ENCODE measurements around the gene VWA5A.
"Not testable (repeated sequence)": the region's sequence is repeated elsewhere in the genome, so short reads cannot be mapped to it uniquely, and the experiment has no call there.

Gene VWA5A

DNA sequence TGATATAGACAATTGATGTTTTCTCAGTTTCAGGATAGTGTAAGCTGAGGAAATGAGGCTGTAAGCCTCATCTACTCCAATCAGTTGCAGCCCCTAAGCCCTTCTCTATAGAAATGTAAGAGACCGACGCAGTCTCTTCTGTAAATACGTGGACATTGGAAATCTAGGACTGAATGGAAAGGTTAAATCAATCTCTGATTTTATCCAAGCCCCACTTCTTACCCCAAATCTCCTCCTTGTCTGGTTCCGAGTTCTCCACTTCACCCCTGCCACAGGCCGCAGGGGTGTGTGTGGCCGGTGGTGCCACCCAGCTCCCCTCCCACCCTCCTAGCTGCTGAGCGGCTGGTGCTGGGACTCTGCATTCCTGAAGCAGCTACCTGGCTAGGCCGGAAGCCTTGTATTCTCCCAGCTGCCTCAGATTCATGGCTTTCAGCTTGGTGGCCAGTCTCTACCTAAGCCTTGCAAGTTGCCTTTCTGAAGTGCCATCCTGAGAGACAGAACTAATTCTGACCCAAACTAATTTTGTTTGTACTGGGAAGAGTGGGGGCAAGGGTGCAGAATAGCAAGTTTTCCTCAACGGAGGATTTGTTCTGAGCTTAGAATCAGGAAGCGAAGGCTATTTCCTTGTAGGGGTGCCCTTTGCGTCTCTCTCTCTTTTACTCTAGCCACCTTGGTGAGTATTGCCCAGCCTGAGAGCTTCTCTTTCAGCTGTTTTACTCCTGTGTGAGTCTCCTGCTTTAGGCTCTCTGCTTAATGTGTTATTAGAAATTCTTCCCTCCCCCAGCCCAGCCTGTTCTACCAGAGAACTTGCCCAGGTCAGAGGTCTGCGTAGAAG is 749 bp downstream of the VWA5A start:
- peaks cover 15% of the 10 kb centered on the region for H3K4me1 Mint-ChIP-seq
- peaks cover 2% of the 10 kb centered on the region for H3K27me3 Mint-ChIP-seq
- peak; percentile 18 for ATAC-seq
- H3K36me3 Mint-ChIP-seq (ENCODE audit: low read depth) = peaks cover 12% of the 10 kb centered on the region
- H3K9me3 Mint-ChIP-seq = no peaks in the 10 kb centered on the region
- peak overlapping the region; percentile 90 for H3K4me3 Mint-ChIP-seq
- no peak for DNase-seq
- H3K27ac Mint-ChIP-seq = peak overlapping the region; percentile 80

DNA sequence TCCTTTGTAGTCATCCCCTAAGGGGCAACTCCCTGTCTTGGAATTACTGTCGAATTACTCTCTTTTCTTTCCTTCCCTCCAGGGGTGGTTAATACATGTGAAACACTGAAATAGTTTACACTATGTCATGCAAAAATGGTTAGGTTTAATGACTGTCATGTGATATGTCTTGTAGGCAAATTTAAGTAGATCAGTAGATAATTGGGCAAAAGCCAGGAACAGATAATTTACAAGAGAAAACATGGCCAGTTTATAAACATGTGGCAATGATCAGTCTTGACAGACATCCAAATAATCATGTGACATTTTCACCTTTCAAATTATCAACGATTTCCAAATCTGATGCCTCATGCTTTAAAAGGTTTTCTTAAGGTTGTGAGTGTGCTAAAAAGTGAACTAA is 3.9 kb downstream of the VWA5A start:
- Mint-ChIP-seq H3K27ac (no peak overlapping the region), H3K4me3 (no peak overlapping the region), H3K9me3 (no peaks in the 10 kb centered on the region), H3K27me3 (no peaks in the 10 kb centered on the region), H3K4me1 (peaks cover 15% of the 10 kb centered on the region), H3K36me3 (ENCODE audit: low read depth) (peaks cover 20% of the 10 kb centered on the region)
- DNase-seq = no peak
- ATAC-seq = no peak

DNA sequence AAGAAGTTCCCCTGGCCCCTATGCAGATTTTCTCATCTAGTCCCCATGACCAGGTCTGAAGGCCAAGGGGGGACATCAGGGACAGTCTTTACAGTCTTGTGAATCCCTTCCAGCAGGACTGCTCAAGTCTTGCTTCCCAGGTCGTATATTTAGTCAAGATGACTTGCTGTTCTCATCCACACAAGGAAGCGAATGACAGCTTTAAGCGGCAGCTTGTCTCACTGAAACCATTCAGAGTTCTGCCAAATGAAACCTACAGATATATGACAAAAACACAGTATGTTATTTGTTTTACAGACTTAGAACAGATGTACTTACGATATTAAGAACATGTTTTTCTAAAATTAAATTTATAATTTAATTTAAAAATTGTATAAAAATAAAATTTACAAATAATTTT is 5.6 kb downstream of the VWA5A start:
- Mint-ChIP-seq H3K4me3 (no peak overlapping the region), H3K36me3 (ENCODE audit: low read depth) (peaks cover 28% of the 10 kb centered on the region), H3K27ac (no peak overlapping the region), H3K4me1 (peaks cover 6% of the 10 kb centered on the region), H3K27me3 (no peaks in the 10 kb centered on the region), H3K9me3 (no peaks in the 10 kb centered on the region)
- DNase-seq (no peak), ATAC-seq (no peak)

DNA sequence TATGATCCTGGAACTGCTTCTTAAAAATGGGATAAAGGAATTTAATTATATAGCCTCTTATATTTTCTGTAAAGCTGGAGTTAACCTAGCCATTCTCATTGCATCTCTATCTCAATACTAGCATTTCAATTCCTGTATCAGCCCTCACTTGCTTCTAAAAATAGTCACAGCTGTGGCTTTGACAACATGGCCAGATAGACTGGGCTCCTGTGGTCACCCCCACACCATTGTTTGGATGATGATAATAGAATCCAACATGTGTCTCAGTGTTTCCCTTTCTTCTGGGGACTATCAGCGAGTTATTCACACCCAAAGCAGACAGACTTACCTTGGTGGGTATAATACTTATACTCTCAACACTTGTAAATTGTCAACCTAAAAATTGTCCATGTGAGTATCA is 6.9 kb downstream of the VWA5A start:
- H3K9me3 Mint-ChIP-seq = no peaks in the 10 kb centered on the region
- H3K4me3 Mint-ChIP-seq = no peak overlapping the region
- no peaks in the 10 kb centered on the region for H3K27me3 Mint-ChIP-seq
- ATAC-seq (no peak), DNase-seq (no peak)
- H3K4me1 Mint-ChIP-seq = no peaks in the 10 kb centered on the region
- H3K27ac Mint-ChIP-seq = no peak overlapping the region
- peaks cover 28% of the 10 kb centered on the region for H3K36me3 Mint-ChIP-seq (ENCODE audit: low read depth)

DNA sequence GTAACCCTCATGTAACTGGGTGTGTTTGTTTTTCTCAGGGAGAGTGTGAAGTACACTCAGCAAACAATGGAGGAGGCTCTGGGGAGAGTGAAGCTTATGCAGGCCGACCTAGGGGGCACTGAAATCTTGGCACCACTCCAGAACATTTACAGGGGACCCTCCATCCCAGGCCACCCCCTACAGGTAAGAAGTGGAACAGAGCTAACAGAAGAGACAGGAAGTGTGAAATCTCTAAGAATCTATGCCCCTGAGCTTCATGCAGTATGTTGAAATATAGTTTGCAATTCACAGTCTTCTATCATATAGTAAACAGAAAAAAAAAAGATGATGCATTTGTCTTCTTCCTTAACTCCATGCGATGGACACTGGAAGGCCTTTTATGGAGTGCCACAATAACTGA is 8.4 kb downstream of the VWA5A start:
- Mint-ChIP-seq H3K27me3 (no peaks in the 10 kb centered on the region), H3K4me1 (no peaks in the 10 kb centered on the region), H3K36me3 (ENCODE audit: low read depth) (peaks cover 26% of the 10 kb centered on the region), H3K9me3 (peaks cover 4% of the 10 kb centered on the region), H3K27ac (no peak overlapping the region), H3K4me3 (no peak overlapping the region)
- ATAC-seq = no peak
- DNase-seq = no peak

DNA sequence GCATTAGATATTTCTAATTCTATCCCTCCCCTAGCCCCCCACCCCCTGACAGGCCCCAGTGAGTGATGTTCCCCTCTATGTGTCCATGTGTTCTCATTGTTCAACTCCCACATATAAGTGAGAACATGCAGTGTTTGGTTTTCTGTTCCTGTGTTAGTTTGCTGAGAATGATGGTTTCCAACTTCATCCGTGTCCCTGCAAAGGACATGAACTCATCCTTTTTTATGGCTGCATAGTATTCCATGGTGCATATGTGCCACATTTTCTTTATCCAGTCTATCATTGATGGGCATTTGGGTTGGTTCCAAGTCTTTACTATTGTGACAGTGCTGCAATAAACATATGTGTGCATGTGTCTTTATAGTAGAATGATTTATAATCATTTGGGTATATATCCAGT is 11.9 kb downstream of the VWA5A start:
- H3K27ac Mint-ChIP-seq = not testable (repeated sequence)

DNA sequence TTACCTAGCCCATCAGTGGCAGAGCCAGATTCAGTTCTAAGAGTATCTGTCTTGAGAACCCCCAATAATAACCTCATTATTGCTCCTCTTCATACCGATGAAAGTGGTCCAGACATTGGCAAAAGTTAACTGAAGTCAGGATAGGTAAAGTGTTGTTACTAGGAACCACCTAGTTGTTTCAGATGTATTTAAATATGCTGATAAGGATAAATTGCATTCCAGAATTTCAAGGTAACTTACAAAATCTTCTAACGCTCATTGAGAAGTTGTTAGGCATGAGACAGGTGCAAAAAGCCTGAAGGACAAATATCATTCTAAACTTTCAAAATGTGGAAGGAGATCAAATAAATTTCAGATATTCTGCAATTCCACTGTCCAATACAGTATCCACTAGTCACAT is 27.8 kb downstream of the VWA5A start:
- DNase-seq (no peak), ATAC-seq (no peak)
- H3K4me1 Mint-ChIP-seq = no peaks in the 10 kb centered on the region
- H3K27me3 Mint-ChIP-seq = no peaks in the 10 kb centered on the region
- H3K27ac Mint-ChIP-seq = no peak overlapping the region
- H3K9me3 Mint-ChIP-seq = peaks cover 6% of the 10 kb centered on the region
- H3K4me3 Mint-ChIP-seq = no peak overlapping the region
- H3K36me3 Mint-ChIP-seq (ENCODE audit: low read depth) = peaks cover 8% of the 10 kb centered on the region

More for the DNA sequence above, 11.9 kb downstream of the VWA5A start:
- DNase-seq, H3K27me3 Mint-ChIP-seq, H3K9me3 Mint-ChIP-seq, ATAC-seq, H3K4me1 Mint-ChIP-seq, H3K4me3 Mint-ChIP-seq: not testable (repeated sequence)
- peaks cover 16% of the 10 kb centered on the region for H3K36me3 Mint-ChIP-seq (ENCODE audit: low read depth)

DNA sequence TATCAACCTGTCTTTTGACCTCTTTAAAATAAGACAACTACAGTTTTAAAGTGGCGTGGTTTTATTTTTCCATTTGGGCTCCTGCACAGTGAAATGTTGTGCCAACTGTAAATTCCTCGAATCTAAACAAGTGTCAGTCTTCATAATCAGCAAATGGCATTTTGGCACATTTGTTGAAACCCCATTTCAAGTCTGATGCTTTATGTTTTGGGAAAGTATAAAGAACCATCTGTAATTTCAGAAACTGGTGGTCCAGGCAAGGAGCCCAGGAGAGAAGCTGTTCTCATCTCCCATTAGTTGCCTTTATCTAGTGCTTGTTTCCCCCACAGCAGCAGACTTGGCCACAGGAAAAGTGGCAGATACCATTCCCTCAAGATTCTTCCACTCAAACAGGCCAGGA is 32.7 kb downstream of the VWA5A start:
- Mint-ChIP-seq H3K9me3 (no peaks in the 10 kb centered on the region), H3K4me1 (no peaks in the 10 kb centered on the region), H3K36me3 (ENCODE audit: low read depth) (no peaks in the 10 kb centered on the region), H3K27me3 (no peaks in the 10 kb centered on the region), H3K4me3 (no peak overlapping the region), H3K27ac (no peak overlapping the region)
- ATAC-seq (no peak), DNase-seq (no peak)

DNA sequence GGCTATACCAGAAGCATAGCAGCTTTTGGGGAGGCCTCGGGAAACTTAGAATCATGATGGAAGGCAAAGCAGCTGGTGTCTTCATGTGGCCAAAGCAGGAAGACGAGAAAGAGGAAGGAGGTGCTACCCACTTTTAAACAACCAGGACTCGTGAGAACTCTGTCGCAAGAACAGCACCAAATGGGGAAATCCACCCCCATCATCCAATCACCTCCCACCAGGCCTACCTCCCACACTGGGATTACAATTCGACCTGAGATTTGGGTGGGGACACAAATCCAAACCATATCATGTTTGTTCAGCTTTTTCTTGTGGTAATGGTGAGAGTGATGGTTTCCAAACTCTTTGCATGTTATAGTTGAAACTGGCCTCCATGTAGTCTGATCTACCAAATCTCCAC is 35.4 kb downstream of the VWA5A start:
- Mint-ChIP-seq H3K4me1 (no peaks in the 10 kb centered on the region), H3K36me3 (ENCODE audit: low read depth) (no peaks in the 10 kb centered on the region), H3K9me3 (no peaks in the 10 kb centered on the region), H3K27me3 (no peaks in the 10 kb centered on the region), H3K27ac (no peak overlapping the region), H3K4me3 (no peak overlapping the region)
- no peak for DNase-seq
- no peak for ATAC-seq

DNA sequence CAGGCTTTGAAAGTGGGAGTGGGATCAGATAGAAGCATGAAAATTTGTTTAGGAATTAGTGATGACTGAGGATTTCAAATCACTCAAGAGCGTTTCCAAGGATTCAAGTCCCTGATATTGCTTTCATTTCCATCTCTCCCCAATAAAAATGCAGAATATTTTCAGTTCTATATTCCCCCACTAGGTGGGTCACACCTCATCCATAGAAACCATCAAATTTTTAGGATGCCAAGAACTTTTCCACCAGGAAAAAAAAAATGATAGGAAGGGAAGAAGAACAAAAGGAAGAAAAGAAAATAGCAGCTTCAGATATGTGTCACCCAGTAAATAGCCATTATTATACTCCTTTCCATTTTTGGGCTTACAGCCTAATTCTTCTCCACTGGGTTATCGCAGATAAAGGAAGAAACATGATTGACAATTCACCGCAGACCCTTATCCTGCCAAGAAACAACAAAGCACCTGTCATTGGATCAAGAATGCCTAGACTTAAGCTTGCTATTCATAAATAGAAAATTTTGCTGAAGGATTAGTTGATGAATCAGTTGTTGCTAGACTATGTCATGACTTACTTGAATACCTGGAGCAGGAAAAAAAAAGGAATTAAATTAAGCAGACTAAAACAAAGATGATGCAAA is 37.6 kb downstream of the VWA5A start:
- Mint-ChIP-seq H3K9me3 (no peaks in the 10 kb centered on the region), H3K36me3 (ENCODE audit: low read depth) (no peaks in the 10 kb centered on the region)
- no peak for ATAC-seq

DNA sequence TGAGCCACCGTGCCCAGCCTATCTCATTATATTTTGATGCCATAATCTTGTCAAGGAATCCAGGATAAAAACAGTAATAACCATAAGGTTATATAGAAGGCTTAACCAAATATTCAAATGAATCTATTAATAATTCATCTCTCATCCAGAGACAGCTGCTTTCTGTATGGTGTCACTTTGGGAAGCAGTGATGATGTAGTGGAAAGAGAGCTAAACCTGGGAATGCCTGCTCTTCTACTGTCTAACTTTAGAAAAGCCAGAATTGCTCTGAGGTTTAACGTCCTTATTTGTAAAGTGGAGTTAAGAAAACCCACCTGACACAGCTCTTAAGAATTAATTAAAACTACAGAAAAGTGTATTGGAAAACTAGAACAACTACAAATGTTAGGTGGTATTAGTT is 38.6 kb downstream of the VWA5A start:
- ATAC-seq = no peak
- no peaks in the 10 kb centered on the region for H3K9me3 Mint-ChIP-seq
- H3K27ac Mint-ChIP-seq = no peak overlapping the region
- peaks cover 2% of the 10 kb centered on the region for H3K27me3 Mint-ChIP-seq
- H3K36me3 Mint-ChIP-seq (ENCODE audit: low read depth) = no peaks in the 10 kb centered on the region
- H3K4me1 Mint-ChIP-seq = no peaks in the 10 kb centered on the region
- DNase-seq = no peak
- no peak overlapping the region for H3K4me3 Mint-ChIP-seq

More for the DNA sequence above, 37.6 kb downstream of the VWA5A start:
- H3K27me3 Mint-ChIP-seq = no peaks in the 10 kb centered on the region
- no peak overlapping the region for H3K27ac Mint-ChIP-seq
- no peak overlapping the region for H3K4me3 Mint-ChIP-seq
- no peak for DNase-seq
- H3K4me1 Mint-ChIP-seq = no peaks in the 10 kb centered on the region

DNA sequence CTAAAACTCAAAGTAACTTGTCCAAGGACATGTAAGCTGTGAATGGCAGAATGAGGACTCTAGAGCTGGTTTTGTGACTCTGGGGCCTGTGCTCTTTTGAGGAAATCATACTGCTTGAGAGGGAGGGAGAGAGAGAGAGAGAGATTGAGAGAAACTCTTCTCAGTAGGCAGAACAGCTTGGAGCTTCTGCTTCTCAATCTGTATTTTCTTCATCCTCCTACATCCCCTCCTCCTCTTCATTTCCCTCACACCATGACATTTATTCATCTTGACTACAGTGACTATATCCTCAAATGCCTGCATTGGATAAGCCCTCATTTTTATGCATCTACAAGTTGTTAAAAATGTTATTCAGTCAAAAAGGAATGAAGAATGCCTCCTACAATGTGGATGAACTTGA is 44.2 kb downstream of the VWA5A start:
- no peak overlapping the region for H3K4me3 Mint-ChIP-seq
- H3K4me1 Mint-ChIP-seq = no peaks in the 10 kb centered on the region
- no peaks in the 10 kb centered on the region for H3K36me3 Mint-ChIP-seq (ENCODE audit: low read depth)
- no peak for DNase-seq
- H3K27ac Mint-ChIP-seq = no peak overlapping the region
- no peaks in the 10 kb centered on the region for H3K9me3 Mint-ChIP-seq
- ATAC-seq = no peak
- H3K27me3 Mint-ChIP-seq = peaks cover 10% of the 10 kb centered on the region

DNA sequence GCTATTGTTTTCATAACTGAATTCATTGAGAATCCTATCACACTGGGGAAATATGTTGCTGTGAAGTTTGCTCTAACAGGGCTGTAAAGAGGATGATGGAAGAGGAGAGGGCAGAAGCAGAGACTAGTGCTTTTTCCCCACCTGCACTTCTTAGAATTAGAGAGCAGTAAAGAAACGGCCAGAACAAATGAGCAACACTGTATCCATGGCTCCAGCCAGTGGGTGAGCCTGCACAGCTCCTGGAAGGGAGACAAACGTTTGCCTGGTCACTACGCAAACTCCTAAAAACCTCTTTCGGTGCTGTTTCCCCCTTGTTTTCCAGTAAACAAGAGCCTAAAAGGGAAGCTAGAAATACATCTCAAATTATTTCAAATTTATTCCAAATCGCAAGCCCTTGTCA is 45.7 kb downstream of the VWA5A start:
- Mint-ChIP-seq H3K9me3 (no peaks in the 10 kb centered on the region), H3K36me3 (ENCODE audit: low read depth) (no peaks in the 10 kb centered on the region), H3K27me3 (peaks cover 12% of the 10 kb centered on the region), H3K27ac (no peak overlapping the region), H3K4me3 (no peak overlapping the region), H3K4me1 (no peaks in the 10 kb centered on the region)
- DNase-seq (no peak), ATAC-seq (no peak)

DNA sequence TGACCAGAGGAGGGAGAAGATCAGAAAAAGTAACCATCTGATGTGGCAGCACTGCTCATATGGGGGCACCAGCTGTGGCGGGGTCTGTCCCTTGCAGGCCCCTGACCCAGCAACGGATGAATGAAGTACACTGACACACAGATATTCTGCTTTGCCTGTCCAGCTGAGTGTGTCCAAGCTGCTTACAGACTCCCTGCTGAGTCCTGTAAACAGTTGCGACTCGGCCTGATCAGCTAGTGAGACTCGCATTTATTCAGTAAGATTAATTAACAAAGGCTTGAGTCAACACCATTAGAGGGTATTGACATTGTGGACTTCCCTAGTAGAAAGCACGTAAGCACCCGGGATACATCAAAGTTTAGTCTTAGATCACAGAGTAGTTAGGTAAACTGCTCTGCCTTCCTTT is 52.6 kb downstream of the VWA5A start:
- DNase-seq (no peak), ATAC-seq (no peak)
- H3K36me3 Mint-ChIP-seq (ENCODE audit: low read depth) = no peaks in the 10 kb centered on the region
- H3K4me3 Mint-ChIP-seq = no peak overlapping the region
- H3K27ac Mint-ChIP-seq = no peak overlapping the region
- no peaks in the 10 kb centered on the region for H3K4me1 Mint-ChIP-seq
- H3K27me3 Mint-ChIP-seq = peaks cover 14% of the 10 kb centered on the region
- no peaks in the 10 kb centered on the region for H3K9me3 Mint-ChIP-seq

DNA sequence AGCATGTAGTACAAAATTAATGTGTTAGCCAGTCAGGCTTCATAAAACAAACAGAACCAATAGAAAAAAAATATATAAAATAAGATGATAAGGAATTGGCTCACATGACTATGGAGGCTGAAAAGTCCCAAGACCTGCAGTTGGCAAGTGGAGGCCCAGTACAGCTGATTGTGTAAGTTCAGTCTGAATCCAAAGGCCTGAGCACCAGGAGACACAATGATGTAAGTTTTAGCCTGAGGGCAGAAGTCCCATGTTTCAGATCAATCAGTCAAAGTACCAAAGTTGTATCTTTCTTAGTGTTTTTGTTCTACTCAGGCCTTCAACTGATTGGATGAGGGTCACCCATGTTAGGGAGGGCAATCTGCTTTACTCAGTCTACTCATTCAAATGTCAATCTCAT is 53.5 kb downstream of the VWA5A start:
- H3K4me1 Mint-ChIP-seq = no peaks in the 10 kb centered on the region
- H3K36me3 Mint-ChIP-seq (ENCODE audit: low read depth) = no peaks in the 10 kb centered on the region
- H3K9me3 Mint-ChIP-seq = no peaks in the 10 kb centered on the region
- no peak overlapping the region for H3K27ac Mint-ChIP-seq
- no peak overlapping the region for H3K4me3 Mint-ChIP-seq
- DNase-seq (no peak), ATAC-seq (no peak)
- peaks cover 14% of the 10 kb centered on the region for H3K27me3 Mint-ChIP-seq
